Skeletal muscle tissue (tissue), 4 donors: Measurements from ENCODE around the gene HTRA2. TPM values are rescaled to one million over a fixed set of nuclear protein-coding genes. Genes with fewer than 3 reads are reported as not detected.

Experiments
- H3K27ac ChIP-seq: one replicate; pipeline ENCODE4 v1.7.0; 2013; ENCODE audit warnings: mild to moderate bottlenecking, low read depth, low read length, inconsistent platforms
- H3K27me3 ChIP-seq, 3 donors: one replicate each; pipeline ENCODE4 v1.7.0; 2013; ENCODE audit warnings: low read length in 3 of 3; ENCODE audit not compliant: control insufficient read depth in 3 of 3, insufficient read depth in 3 of 3
- H3K36me3 ChIP-seq, 3 donors: one replicate each; pipeline ENCODE4 v1.7.0; 2013; ENCODE audit warnings: low read length in 3 of 3; ENCODE audit not compliant: control insufficient read depth in 3 of 3, insufficient read depth in 3 of 3
- H3K4me1 ChIP-seq, 3 donors: one replicate each; pipeline ENCODE4 v1.7.0; 2013; ENCODE audit warnings: low read length in 3 of 3, mild to moderate bottlenecking in 3 of 3; ENCODE audit not compliant: control insufficient read depth in 3 of 3, insufficient read depth in 3 of 3
- H3K4me3 ChIP-seq, 3 donors: one replicate each; pipeline ENCODE4 v1.7.0; 2013; ENCODE audit warnings: low read length in 3 of 3
- H3K9ac ChIP-seq, 3 donors: one replicate each; pipeline ENCODE4 v1.7.0; 2013; ENCODE audit warnings: low read length in 3 of 3, mild to moderate bottlenecking in 3 of 3, moderate library complexity in 2 of 3, low read depth in 1 of 3
- H3K9me3 ChIP-seq, 3 donors: one replicate each; pipeline ENCODE4 v1.7.0; 2013; ENCODE audit warnings: low read length in 3 of 3; ENCODE audit not compliant: control insufficient read depth in 3 of 3
- total RNA-seq: library from RNA; depleted of rRNA; stranded (reverse); fragments of >200 nt; gene quantifications from one replicate; pipeline ENCODE4 v1.2.3, GENCODE V29; 2014
- donor health status: Osteomylitis.

Gene HTRA2
- total RNA-seq, 1 donor from 2014 or later, result 42.3 TPM

DNA sequence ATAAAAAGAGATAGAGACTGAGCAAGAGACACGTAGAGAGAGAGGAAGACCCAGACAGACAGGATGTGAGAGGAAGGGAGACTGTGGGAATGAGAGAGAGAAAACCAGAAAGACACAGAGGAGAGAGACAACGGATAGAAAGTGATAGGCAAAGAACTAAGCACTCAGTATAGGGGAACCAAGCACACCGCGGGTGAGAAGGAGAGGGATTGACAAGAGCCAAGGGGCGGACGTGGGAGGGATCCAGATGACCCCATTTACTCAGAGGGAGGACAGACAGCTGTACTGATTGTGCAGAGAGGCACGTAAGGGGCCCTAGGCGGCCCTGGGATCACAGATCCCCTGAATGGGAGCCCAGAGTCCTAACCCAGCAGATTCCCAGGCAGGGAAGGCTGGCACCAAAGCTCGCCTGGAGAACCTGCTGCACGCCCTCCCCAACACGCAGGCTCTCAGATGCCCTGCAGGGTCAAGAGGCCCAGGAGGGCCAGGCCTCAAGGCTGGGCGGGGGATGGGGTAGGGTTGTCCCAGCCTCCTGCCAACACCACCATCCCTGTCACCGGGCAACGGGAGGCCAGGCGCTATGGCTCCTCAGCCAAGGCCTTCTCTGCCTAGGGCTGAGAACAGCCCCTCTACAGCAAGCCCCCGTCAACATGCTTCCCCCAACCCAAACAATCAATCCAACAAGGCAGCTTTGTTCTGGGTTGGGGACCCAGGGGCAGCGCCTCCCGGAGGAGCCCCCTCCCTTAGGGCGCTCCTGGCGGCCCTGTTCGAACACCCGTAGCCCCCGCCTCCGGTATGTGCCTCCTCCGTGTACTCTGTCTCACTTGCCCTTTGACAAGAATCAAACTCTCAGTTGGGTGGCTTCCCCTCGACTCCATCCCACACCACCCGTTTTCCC is 23.4 kb downstream of the HTRA2 start:
- peak overlapping the region; percentile 71 for H3K27ac ChIP-seq
- H3K36me3 ChIP-seq, result peaks cover 0 to 3% (median 0%) of the 10 kb centered on the region in 3 donors
- H3K9me3 ChIP-seq, result no peaks in the 10 kb centered on the region
- H3K9ac ChIP-seq, result peak overlapping the region; percentile 51 to 59 (median 57)
- H3K27me3 ChIP-seq, result peaks cover 15 to 64% (median 50%) of the 10 kb centered on the region in 3 donors
- peaks cover 16 to 36% (median 21%) of the 10 kb centered on the region in 3 donors for H3K4me1 ChIP-seq
- peak overlapping the region; percentile 60 to 75 (median 70) for H3K4me3 ChIP-seq

DNA sequence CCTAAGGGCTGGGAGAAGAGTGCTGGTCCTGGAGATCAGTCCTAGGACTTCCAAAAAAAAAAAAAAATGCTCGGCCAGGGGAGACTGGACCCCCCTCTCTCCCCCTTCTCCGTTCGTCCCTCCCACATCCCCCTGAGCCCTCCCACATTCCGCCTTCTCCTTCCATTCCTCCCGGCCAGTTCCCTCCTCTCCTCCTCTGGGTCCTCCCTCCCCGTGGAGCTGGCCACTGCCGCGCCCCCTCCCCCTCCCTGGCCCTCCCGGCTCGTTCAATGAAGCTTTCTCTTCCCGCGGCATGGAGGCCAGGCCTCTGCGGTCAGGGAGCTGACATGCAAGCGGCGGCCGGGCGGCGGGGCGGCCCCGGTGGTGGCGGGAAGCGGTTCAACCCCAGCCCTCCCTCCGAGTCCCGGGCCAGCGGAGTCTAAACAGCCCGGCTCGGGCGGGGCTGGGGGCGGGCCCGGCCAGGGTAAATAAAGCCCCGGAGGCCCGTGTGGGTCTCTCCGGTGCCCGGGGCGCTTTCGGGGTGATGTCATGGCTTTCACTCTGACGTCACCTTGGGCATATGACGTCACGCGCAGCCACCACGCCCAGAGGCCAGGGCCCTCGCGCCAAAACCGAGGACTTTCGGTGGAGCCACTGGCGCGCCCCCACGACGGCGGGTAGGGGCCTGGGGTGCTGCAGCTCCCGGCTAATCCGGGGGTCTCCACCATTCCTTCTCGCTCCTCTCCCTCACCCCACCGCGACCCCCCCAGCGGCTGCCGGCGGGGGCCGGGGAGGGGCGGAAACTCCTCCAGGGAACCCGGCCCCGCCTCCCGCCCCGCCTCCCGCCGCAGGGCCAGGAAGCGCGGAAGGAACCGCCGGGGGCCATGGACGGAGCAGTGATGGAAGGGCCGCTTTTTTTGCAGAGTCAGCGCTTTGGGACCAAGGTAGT is 24.4 kb downstream of the HTRA2 start, which contains the start of the genes DOK1 and LOXL3:
Gene DOK1, plus strand, starts transcription at position 829 of the 928 bp plus-strand sequence. Its CDS starts 35 bp downstream, at position 864.
Gene LOXL3, minus strand, starts transcription at position 51 of the 928 bp plus-strand sequence. CDS start 1,308 bp downstream, outside the sequence.
- H3K9me3 ChIP-seq, result no peaks in the 10 kb centered on the region
- H3K27me3 ChIP-seq, result peaks cover 15 to 58% (median 50%) of the 10 kb centered on the region in 3 donors
- H3K4me3 ChIP-seq, result peak within 1 kb of the TSS; percentile 75 to 84 (median 78)
- peaks cover 11 to 28% (median 13%) of the 10 kb centered on the region in 3 donors for H3K4me1 ChIP-seq
- peak within 1 kb of the TSS; percentile 71 for H3K27ac ChIP-seq
- H3K9ac ChIP-seq, result peak within 1 kb of the TSS; percentile 65 to 69 (median 68)
- peaks cover 0 to 3% (median 0%) of the 10 kb centered on the region in 3 donors for H3K36me3 ChIP-seq

DNA sequence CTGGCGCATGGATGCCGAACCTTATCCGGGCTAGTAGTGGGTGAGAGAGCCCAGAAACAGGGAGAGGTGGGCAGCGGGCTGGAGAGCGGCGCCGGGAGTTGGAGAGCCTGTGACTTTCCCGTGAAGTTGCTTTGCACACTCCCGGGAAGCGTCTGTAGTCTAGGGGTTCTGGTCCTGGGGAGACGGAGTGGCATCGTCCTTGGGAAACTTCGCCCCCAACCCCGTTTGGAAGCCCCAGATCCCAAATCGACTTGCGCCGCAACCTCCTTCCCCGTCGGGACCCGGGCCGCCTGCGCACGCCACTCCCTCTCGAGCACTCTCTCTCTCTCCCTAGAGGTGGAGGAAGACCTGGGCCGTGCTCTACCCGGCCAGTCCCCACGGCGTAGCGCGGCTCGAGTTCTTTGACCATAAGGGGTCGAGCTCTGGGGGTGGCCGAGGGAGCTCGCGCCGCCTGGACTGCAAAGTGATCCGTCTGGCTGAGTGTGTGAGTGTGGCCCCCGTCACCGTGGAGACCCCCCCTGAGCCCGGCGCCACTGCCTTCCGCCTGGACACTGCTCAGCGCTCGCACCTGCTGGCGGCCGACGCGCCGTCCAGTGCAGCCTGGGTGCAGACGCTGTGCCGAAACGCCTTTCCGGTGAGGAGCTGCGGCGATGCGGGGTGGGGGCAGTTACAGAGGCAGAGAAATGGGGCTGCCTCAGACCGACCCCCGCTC is 25.2 kb downstream of the HTRA2 start:
- H3K9ac ChIP-seq, result peak overlapping the region; percentile 65 to 69 (median 68)
- peak overlapping the region; percentile 71 for H3K27ac ChIP-seq
- H3K4me3 ChIP-seq, result peak overlapping the region; percentile 75 to 84 (median 78)
- peaks cover 10 to 50% (median 44%) of the 10 kb centered on the region in 3 donors for H3K27me3 ChIP-seq
- H3K9me3 ChIP-seq, result no peaks in the 10 kb centered on the region
- H3K36me3 ChIP-seq, result peaks cover 0 to 3% (median 0%) of the 10 kb centered on the region in 3 donors
- peaks cover 3 to 20% (median 6%) of the 10 kb centered on the region in 3 donors for H3K4me1 ChIP-seq

DNA sequence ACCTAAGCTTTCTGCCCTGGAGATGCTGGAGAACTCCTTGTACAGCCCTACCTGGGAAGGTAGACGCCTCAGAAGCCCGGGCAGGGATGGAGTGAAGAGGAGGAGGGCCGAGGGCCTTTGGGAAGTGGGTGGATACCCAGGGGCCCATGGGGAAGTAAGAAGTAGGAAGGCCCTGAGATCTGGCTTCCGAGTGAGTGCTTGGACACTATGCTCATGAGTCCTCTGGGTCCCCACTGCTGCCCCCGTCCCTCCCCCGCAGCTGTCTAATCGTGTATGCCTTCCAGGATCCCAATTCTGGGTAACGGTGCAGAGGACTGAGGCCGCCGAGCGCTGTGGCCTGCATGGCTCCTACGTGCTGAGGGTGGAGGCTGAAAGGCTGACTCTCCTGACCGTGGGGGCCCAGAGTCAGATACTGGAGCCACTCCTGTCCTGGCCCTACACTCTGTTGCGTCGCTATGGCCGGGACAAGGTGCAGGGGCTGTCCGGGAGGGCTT is 25.9 kb downstream of the HTRA2 start:
- Histone ChIP-seq H3K4me1 (peaks cover 3 to 18% (median 6%) of the 10 kb centered on the region in 3 donors), H3K9me3 (no peaks in the 10 kb centered on the region), H3K36me3 (peaks cover 0 to 3% (median 0%) of the 10 kb centered on the region in 3 donors), H3K27me3 (peaks cover 8 to 50% (median 40%) of the 10 kb centered on the region in 3 donors), H3K9ac (peak overlapping the region in 1 of 3 donors; percentile 69), H3K27ac (no peak overlapping the region), H3K4me3 (peak overlapping the region; percentile 75 to 84 (median 78))

DNA sequence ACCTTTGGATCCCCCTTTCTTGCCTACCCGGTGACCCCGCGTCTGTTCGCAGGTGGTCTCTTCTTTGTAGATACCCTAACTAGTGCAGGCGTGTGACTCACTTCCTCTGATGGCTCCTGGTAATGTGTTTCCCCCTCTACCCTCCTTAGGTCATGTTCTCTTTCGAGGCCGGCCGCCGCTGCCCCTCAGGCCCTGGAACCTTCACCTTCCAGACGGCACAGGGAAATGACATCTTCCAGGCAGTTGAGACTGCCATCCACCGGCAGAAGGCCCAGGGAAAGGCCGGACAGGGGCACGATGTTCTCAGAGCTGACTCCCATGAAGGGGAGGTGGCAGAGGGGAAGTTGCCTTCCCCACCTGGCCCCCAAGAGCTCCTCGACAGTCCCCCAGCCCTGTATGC is 26.4 kb downstream of the HTRA2 start:
- Histone ChIP-seq H3K9me3 (no peaks in the 10 kb centered on the region), H3K9ac (no peak overlapping the region), H3K27ac (no peak overlapping the region), H3K27me3 (peaks cover 8 to 49% (median 40%) of the 10 kb centered on the region in 3 donors), H3K4me1 (peaks cover 3 to 18% (median 6%) of the 10 kb centered on the region in 3 donors), H3K36me3 (peaks cover 0 to 3% (median 0%) of the 10 kb centered on the region in 3 donors), H3K4me3 (peak overlapping the region in 1 of 3 donors; percentile 75)

DNA sequence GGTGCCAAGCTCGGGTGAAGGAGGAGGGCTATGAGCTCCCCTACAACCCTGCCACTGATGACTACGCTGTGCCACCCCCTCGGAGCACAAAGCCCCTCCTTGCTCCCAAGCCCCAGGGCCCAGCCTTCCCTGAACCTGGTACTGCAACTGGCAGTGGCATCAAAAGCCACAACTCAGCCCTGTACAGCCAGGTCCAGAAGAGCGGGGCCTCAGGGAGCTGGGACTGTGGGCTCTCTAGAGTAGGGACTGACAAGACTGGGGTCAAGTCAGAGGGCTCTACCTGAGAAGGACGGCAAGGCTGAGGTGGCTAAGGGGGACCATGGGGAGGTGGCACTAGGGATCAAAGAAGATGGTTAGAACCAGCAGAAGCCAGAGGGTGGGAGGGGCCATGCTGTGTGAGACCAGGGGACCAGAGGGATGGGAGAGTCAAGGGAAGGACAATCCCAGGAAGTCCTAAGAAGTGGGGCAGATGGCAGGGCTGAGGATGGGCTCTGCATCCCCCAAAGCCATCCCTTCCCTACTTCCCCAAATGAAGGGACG is 27.2 kb downstream of the HTRA2 start:
- no peak overlapping the region for H3K27ac ChIP-seq
- no peak overlapping the region for H3K9ac ChIP-seq
- peaks cover 0 to 3% (median 0%) of the 10 kb centered on the region in 3 donors for H3K36me3 ChIP-seq
- peaks cover 9 to 44% (median 38%) of the 10 kb centered on the region in 3 donors for H3K27me3 ChIP-seq
- H3K4me3 ChIP-seq, result no peak overlapping the region
- no peaks in the 10 kb centered on the region for H3K9me3 ChIP-seq
- peaks cover 3 to 18% (median 6%) of the 10 kb centered on the region in 3 donors for H3K4me1 ChIP-seq

DNA sequence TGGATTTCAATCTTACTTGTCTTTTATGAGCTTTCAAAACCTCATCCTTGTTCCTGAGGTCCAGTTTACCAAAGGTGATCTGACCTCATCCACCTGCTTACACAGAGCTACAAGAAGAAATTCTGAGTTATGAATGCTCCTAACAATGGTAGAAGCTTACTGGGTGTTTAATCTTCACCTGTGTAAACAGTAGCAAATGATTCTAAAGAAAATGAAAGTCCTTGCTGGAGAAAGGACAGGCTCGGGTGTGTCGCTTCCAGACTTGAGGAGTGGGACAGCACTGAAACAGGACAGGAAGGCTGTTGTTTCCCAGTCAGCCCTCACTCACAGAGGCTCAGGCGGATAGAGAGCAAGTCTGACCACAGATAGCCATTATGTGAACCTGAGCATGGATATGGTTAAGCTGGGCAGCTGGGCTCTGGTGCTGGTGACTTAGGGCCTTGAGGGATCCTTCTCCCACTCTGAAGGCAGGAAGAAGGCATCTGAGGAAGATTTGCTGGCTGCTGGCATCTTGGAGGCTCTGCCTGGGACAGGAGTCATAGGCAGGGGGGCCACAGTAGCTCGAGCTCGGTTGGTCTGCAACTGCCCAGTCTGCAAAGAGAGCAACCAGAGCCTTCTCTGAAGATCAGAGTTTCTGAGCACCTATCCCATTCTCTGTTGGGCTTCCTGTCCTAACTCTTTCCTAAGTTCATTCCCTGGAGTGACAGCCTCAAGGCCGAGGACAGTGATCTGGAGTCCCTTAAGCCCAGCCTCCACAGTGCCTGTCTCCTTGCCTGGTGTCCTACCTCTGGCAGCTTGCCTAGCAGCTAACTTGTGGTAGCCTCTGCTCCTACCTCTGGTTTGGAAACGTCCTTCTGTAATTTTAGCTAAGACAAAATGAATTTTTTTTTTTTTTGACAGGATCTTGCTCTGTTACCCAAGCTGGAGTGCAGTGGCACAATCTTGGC is 28.8 kb downstream of the HTRA2 start:
- Histone ChIP-seq H3K4me3 (no peak overlapping the region), H3K27ac (no peak overlapping the region), H3K27me3 (peaks cover 16 to 36% (median 28%) of the 10 kb centered on the region in 3 donors), H3K9me3 (no peaks in the 10 kb centered on the region), H3K9ac (no peak overlapping the region), H3K36me3 (peaks cover 0 to 3% (median 0%) of the 10 kb centered on the region in 3 donors), H3K4me1 (peaks cover 0 to 13% (median 3%) of the 10 kb centered on the region in 3 donors)

DNA sequence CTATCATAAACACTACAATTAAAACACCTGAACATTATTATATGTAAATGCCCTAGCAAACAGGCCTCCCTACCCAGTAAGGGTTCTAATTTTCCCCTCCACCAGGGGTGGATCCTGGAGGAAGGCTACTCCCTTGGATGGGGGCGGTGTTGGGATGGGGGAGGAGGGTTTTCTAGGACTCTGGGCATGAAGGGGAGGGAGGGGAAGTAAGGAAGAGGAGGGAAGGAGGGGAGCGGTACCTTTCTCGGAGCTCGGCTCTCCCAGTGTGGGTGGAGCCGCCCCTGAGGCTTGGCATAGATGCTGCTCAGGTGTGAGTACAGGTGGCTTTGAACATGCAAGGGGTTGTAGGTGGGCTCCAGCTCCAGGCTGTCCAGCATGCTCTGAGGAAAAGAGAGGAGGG is 30.2 kb downstream of the HTRA2 start:
- no peaks in the 10 kb centered on the region for H3K9me3 ChIP-seq
- H3K9ac ChIP-seq, result no peak overlapping the region
- H3K4me1 ChIP-seq, result peaks cover 0 to 7% (median 3%) of the 10 kb centered on the region in 3 donors
- peaks cover 16 to 25% (median 22%) of the 10 kb centered on the region in 3 donors for H3K27me3 ChIP-seq
- no peak overlapping the region for H3K4me3 ChIP-seq
- H3K36me3 ChIP-seq, result peaks cover 0 to 3% (median 0%) of the 10 kb centered on the region in 3 donors
- H3K27ac ChIP-seq, result no peak overlapping the region
